ENCODE data around the gene IKZF2.

GRCh38 chr2:213187833-213188532, 36.6 kb upstream of the IKZF2 start:
- no peak for TF ChIP-seq CTCF (IDR thresholded peaks at IDR 0.05 in 2 of 3, conservative IDR thresholded peaks at IDR 0.05 in 1 of 3; ENCODE audit: borderline replicate concordance in 1 of 3, insufficient read depth in 1 of 3, low read depth in 2 of 3, low read length in 2 of 3)
- TF ChIP-seq POLR2A (IDR thresholded peaks at IDR 0.05; ENCODE audit: borderline replicate concordance, extremely low read depth, insufficient read depth, insufficient read length), result no peak
- no peak for TF ChIP-seq EZH2 (IDR thresholded peaks at IDR 0.05)
- no peak for TF ChIP-seq RAD21 (IDR thresholded peaks at IDR 0.05; ENCODE audit: low read depth)
- TF ChIP-seq ZFX (IDR thresholded peaks at IDR 0.05), result no peak
- TF ChIP-seq YY1 (IDR thresholded peaks at IDR 0.05; ENCODE audit: extremely low read depth, insufficient replicate concordance, low read depth, low read length), result no peak
